Esophagus mucosa (tissue), 1 donor: ENCODE results near the gene ABCB11. TPM values are rescaled to one million over a fixed set of nuclear protein-coding genes. Genes with fewer than 3 reads are reported as not detected.
A peak's percentile ranks its signal among the peaks of the same experiment; 100 is the strongest.
"Not testable (repeated sequence)": the region's sequence is repeated elsewhere in the genome, so short reads cannot be mapped to it uniquely, and the experiment has no call there.

Experiments used
- ATAC-seq: fragments of 200-7000 bp; cut with Tn5 transposase; one replicate; pipeline ENCODE4 v1.9.1; 2020
- total RNA-seq: library from RNA; stranded (reverse); gene quantifications from one replicate; pipeline ENCODE4 v1.2.4, GENCODE V29; 2023
- donor health status: DM: yes; HTN: yes; CAD: no.

Gene ABCB11
- total RNA-seq: not detected

DNA sequence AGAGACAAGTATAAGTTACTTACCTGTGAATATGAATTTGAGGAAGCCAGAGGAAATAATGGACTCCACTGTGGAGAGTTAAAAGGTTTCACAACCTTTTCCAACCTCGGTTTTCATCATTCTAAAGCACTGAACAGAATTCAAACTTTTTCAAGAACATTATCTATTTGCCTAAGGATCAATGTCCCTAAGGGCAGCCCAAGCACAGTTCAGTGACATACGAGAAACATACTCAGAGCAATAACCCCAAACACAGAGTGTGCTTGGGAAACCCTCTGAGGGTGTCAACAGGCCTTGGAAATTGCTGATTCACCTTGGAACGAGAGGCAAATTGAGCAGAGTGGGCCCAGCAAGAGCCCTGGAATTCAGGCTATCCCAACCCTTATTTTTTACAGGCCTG, at the start of gene ABCB11:
Gene ABCB11, minus strand, starts transcription at position 123 of the 400 bp plus-strand sequence. CDS start 13,199 bp downstream, outside the sequence.
- ATAC-seq: no peak

- ATAC-seq: peak; percentile 75
These were observed 49.3 kb upstream of the ABCB11 start for GRCh38 chr2:169080250-169081069.

GRCh38 chr2:169077674-169078240, 46.6 kb upstream of the ABCB11 start:
- ATAC-seq: no peak

DNA sequence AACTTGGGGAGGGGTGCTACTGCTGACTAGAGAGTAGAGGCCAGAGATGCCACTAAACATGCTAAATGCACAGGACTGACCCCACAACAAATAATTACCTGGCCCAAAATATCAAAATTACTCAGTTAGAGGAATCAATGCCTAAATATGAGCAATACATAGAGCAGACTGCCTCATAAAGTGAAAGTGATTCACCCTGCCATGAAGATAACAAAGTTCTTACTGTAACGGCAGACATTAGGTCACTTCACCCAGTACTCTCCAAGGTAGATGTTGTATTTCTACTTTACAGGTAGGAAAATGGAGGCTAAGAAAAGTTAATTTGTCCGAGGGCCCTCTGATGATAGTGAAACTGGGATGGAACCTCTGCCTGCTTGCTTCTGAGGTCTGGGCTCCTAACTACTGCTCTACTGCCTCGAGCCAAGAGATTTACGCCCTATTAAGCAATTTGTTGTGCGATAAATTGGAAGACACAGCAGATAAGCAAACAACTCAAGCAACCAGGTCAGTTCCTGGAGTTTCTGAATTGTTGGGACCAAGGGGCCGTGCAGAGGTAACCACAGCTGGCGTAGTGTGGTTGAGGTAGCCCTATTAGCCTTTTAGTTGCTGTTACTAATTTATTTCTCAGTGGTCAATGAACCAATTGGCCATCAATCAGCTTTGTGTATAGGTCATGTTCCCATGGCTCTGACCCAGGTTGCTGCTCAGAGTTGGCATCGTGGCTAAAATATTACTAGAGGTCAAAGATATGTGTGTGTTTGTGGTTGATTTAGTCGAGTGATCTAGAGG, 43.0 kb upstream of the ABCB11 start:
- ATAC-seq: no peak

DNA sequence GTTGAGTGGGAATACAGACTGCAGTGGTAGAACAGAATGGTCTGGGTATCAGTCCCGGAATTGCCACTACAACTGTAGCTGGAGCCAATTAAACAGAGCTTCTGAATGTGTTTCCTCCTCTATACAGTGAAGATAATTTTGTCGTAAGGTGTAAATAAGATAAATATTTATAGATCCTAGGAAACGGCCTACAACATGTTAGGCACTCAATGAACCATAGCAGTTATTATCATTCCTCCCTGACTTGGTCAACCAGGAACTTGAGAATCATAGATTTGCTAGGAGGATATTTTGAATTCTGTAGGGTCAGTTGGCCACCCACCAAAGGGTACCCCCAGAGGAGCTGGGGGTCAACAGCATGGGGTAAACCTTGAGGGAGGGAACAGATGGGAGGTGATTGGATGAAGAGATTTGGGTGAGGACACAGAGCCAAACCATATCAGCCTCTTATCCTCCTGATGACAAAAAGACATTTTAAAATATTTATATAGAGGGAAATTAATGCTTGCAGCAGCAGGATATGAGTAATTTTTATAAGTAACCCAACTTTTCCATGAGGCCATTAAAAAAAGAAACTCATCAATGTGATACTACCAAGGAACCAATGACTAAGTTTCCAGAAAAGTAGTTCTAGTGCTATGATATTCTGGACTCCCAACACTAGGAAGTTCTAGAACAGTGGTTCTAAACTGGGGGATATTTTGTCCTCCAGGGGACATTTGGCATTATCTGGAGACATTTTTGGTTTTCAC, 42.3 kb upstream of the ABCB11 start:
- ATAC-seq: no peak

- ATAC-seq: no peak
These were observed 41.2 kb upstream of the ABCB11 start for GRCh38 chr2:169072163-169072925.

DNA sequence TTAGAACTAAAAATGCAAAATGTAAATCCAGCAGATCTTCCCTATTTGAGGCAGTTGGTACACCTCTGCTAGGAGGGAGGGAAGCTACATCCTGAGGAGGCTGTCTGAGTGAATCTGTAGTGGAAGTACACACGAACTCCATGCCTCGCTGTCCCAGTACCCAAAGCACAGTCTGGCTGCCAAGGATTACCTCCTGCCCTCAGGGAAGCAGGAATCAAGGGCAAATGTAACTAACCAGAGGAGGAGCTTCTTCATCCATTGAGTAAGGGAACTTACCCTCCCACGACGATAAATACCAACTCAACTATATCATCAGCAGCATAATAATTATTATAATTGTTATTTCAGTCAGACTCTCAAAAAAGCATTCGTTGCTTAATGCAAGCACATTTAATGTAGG, 40.3 kb upstream of the ABCB11 start:
- ATAC-seq: peak; percentile 44

- ATAC-seq: no peak
These were observed 38.7 kb upstream of the ABCB11 start for GRCh38 chr2:169069833-169070232.

DNA sequence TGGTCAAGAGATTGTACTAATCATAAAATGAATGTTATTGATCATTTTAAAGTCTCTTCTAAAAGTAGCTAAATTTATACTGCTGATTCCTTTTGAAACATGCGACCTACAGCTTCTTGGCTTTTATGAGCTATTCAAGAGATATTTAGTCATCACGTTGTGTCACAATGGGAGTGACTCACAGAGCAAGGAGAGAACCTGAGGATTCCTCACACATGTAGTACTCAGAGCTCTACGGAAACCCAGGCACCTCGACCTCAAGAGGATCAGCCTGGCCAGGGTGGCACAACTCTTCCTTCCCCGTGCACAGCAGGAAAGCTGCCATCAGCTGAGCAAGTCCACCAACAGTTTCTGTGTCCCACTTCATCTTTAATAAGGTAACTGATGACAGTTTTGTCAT, 38.2 kb upstream of the ABCB11 start, which contains the start of gene DHRS9:
Gene DHRS9, plus strand, starts transcription at position 223 of the 400 bp plus-strand sequence. CDS start 12,019 bp downstream, outside the sequence.
- ATAC-seq: peak; percentile 96

DNA sequence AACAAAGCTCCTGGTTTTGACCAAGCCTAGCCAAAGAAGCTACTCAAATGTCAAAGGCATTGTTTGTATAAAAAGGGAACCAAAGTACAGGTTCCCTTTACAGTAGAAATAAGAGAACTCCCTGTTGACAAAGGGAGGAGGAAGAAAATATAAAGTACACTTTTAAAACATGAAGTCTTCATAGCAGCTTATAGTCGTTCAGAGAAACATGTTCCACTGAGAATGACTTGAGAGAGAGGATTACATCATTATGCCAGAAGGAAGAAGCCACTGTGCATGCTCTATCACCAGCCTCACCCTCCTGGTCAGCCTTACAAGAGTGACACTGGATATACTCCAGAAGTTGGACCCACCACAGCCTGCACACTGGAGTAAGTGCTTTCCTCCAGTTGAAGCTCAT, 35.8 kb upstream of the ABCB11 start:
- peak; percentile 48 for ATAC-seq

DNA sequence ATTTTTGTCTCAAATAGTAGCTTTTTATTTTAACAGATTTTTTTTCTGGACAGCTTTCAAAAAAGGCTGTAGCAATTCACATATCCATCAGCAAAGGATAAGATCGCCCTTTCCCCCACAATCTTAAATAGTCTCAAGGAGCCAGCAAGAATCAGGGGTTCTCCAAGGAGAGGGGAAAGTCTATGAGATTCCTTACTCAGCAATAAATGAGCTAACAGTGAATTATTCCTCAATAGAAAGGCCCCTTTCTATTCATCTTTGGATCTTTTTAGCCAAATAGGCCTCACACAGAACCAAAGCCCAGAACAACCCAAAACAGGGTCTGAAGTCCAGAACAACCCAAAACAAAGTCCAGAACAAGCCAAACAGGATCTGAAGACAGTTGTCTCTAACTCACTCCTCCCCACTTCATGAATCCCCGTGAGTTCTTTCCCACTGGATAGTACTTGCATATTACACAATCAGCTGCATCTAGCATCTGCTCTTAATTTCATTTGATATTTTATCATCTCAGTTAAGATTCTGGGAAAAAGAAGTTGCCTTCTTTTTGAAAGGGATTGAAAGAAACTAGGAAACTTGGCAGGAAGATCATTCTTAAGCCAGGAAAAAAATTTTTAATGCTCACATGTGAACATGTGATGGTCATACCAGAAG, 34.9 kb upstream of the ABCB11 start:
- ATAC-seq: no peak

DNA sequence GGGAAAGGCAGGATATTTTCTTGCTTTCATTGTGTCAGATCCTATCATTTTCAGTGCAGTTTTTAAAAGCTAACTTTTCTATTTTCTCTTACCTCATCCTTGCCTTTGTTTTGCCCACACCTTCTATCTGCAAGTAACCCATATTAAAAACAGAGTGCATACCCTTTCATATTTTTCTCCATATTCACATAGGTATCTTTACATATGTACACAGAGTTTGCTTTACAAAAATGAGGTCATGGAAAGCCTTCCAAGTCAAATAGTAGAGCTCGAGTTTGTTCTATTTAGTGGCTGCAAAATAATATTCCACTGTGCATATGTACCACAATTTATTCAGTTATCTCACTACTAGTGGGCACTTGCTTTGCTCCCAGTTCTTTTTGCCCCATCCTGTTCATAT, 34.3 kb upstream of the ABCB11 start:
- no peak for ATAC-seq

DNA sequence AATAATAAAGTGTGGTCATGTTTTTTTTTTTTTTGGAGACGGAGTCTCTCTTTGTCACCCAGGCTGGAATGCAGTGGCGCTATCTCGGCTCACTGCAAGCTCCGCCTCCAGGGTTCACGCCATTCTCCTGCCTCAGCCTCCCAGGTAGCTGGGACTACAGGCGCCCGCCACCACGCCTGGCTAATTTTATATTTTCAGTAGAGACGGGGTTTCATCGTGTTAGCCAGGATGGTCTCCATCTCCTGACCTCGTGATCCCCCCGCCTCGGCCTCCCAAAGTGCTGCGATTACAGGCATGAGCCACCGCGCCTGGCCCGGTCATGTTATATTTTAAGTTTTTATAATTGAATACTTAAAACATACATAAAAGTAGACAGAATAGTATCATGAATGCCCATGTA, 33.1 kb upstream of the ABCB11 start:
- ATAC-seq: not testable (repeated sequence)

DNA sequence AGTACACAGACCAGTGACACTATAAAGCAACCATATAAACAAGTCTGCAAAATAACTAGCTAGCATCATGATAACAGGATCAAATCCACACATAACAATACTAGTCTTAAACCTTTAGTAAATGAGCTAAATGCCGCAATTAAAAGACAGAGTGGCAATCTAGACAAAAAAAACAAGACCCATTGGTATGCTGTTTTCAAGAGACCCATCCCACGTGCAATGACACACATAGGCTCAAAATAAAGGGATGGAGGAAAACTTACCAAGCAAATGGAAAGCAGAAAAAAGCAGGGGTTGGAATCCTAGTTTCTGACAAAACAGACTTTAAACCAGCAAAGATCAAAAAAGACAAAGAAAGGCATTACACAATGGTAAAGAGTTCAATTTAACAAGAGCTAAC, 23.5 kb upstream of the ABCB11 start:
- ATAC-seq: not testable (repeated sequence)

DNA sequence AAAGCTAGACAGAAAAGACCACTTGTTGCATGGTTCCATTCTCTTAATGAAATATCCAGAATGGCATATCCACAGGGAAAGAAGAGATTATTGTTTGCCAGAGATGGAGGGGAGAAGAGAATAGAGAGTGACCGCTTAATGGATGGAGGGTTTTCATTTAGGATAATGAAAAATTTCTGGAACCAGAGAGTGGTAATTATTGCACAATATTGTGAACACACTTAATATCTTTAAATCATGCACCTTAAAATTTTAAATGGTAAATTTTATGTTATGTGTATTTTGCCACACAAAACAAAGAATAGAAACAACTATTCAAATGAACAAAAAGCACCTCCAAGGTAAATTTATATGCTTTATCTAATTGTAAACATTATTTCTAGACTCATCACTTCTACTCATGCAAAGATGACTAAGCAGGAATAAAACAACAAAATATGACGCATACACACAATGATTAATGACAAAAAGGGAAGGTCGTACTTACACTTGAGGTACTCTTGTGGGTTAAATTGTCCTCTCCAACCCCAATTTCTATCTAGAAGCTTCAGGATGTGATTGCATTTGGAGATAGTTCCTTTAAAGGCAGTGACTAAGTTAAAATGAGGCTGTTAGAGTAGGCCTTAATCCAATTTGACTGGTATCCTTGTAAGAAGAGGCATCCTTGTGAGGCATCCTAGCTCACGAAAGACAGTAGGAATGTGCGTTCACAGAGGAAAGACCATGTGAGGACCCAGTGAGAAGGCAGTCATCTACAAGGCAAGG, 19.5 kb upstream of the ABCB11 start:
- peak; percentile 65 for ATAC-seq

DNA sequence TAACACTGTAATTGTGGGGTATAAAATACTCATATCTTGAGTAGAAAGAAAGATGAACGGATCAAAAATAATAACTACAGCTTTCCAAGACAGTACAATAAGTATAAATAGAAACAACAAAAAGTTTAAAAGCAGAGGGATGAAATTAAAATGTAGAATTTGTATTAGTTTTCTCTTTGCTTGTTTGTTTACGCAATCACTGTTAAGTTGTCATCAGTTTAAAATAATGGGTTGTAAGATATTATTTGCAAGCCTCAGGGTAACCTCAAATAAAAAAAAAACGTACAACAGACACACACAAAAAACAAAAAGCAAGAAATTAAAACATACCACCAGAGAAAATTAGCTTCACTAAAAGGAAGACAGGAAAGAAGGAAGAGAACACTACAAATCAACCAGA, 18.0 kb upstream of the ABCB11 start:
- ATAC-seq: no peak

GRCh38 chr2:169047256-169048250, 16.4 kb upstream of the ABCB11 start:
- peak; percentile 65 for ATAC-seq

DNA sequence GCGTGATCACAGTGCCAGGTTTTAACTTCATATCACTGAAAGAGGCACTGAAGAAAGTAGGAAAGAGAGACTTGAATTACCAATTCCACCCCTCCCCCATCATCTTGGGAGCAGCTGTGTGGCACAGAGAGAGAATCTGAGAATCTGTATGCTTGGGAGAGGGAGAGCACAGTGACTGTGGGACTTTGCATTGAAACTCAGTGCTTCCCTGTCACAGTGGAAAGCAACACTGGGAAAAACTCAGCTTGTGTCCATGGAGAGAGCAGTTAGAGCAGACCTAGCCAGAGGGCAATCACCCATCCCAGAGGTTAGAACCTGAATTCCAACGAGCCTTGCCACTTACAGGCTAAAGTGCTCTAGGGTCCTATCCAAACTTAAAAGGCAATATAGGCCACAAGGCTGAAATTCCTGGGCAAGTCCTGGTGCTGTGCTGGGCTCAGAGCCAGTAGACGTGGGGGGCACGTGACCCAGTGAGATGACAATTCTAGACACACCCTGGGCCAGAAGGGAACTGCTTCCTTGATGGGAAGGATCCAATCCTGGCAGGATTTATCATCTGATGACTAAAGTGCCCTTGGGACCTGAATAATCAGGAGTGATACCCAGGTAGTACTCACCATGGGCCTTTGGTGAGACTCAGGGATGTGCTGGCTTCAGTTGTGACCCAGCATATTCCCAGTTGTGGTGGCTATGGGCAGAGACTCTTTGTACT, 15.5 kb upstream of the ABCB11 start:
- ATAC-seq: peak; percentile 89
